Trophoblast cell (in vitro differentiated cells and primary cell): ENCODE measurements around the gene NACC1.
A peak's percentile ranks its signal among the peaks of the same experiment; 100 is the strongest.
"Not testable (repeated sequence)": the region's sequence is repeated elsewhere in the genome, so short reads cannot be mapped to it uniquely, and the experiment has no call there.

Source experiments
- DNase-seq, 2 donors: peaks; one replicate each; pipeline ENCODE4 v3.0.0-alpha.2; 2016
- H2AFZ ChIP-seq: 2 replicates; pipeline ENCODE4 v1.6.1; 2013; ENCODE audit warnings: low read length, moderate library complexity, mild to moderate bottlenecking; ENCODE audit not compliant: insufficient read depth, poor library complexity
- H2AK5ac ChIP-seq: 2 replicates; pipeline ENCODE4 v1.6.1; 2013; ENCODE audit warnings: mild to moderate bottlenecking, low read length
- H2BK120ac ChIP-seq: 2 replicates; pipeline ENCODE4 v1.6.1; 2013; ENCODE audit warnings: low read length, mild to moderate bottlenecking, moderate library complexity; ENCODE audit not compliant: insufficient read depth, poor library complexity
- H2BK12ac ChIP-seq: 2 replicates; pipeline ENCODE4 v1.6.1; 2013; ENCODE audit warnings: mild to moderate bottlenecking, low read length, moderate library complexity
- H2BK5ac ChIP-seq: 2 replicates; pipeline ENCODE4 v1.6.1; 2013; ENCODE audit warnings: low read length, low read depth, moderate library complexity, mild to moderate bottlenecking; ENCODE audit not compliant: poor library complexity
- H3K14ac ChIP-seq: 2 replicates; pipeline ENCODE4 v1.6.1; 2013; ENCODE audit warnings: mild to moderate bottlenecking, low read length
- H3K18ac ChIP-seq: 2 replicates; pipeline ENCODE4 v1.6.1; 2013; ENCODE audit warnings: mild to moderate bottlenecking, low read length
- H3K23ac ChIP-seq: 2 replicates; pipeline ENCODE4 v1.6.1; 2013; ENCODE audit warnings: low read length
- H3K27ac ChIP-seq: 2 replicates; pipeline ENCODE4 v1.5.1; 2013; ENCODE audit warnings: low read depth, mild to moderate bottlenecking, inconsistent platforms, low read length, moderate library complexity
- H3K27me3 ChIP-seq: 2 replicates; pipeline ENCODE4 v1.6.1; 2013; ENCODE audit warnings: inconsistent platforms, mild to moderate bottlenecking, low read length, moderate library complexity; ENCODE audit not compliant: insufficient read depth
- H3K36me3 ChIP-seq, 2 experiments: 1 replicate in 1 of 2; 2 replicates in 1 of 2; pipeline ENCODE4 v1.6.1; 2013; ENCODE audit warnings: low read length in 2 of 2, mild to moderate bottlenecking in 2 of 2, moderate library complexity in 1 of 2; ENCODE audit not compliant: insufficient read depth in 2 of 2, control insufficient read depth in 1 of 2
- H3K4ac ChIP-seq: 2 replicates; pipeline ENCODE4 v1.6.1; 2013; ENCODE audit warnings: low read depth, mild to moderate bottlenecking, low read length, moderate library complexity
- H3K4me1 ChIP-seq, 2 experiments: 1 replicate in 1 of 2; 2 replicates in 1 of 2; pipeline ENCODE4 v1.6.1; 2013; ENCODE audit warnings: low read length in 2 of 2, mild to moderate bottlenecking in 2 of 2, moderate library complexity in 1 of 2; ENCODE audit not compliant: insufficient read depth in 2 of 2, control insufficient read depth in 1 of 2
- H3K4me2 ChIP-seq: 2 replicates; pipeline ENCODE4 v1.6.1; 2013; ENCODE audit warnings: inconsistent platforms, mild to moderate bottlenecking, low read length, moderate library complexity
- H3K4me3 ChIP-seq: 2 replicates; pipeline ENCODE4 v1.5.1; 2013; ENCODE audit warnings: mild to moderate bottlenecking, low read depth, low read length, inconsistent platforms
- H3K79me1 ChIP-seq: one replicate; pipeline ENCODE4 v1.6.1; 2013; ENCODE audit warnings: low read length
- H3K79me2 ChIP-seq: 2 replicates; pipeline ENCODE4 v1.6.1; 2013; ENCODE audit warnings: low read length, mild to moderate bottlenecking; ENCODE audit not compliant: control insufficient read depth, insufficient read depth, poor library complexity
- H3K9ac ChIP-seq: 2 replicates; pipeline ENCODE4 v1.6.1; 2013; ENCODE audit warnings: mild to moderate bottlenecking, low read length
- H3K9me3 ChIP-seq: 2 replicates; pipeline ENCODE4 v1.6.1; 2013; ENCODE audit warnings: low read depth, mild to moderate bottlenecking, control low read depth, inconsistent platforms, low read length; ENCODE audit not compliant: insufficient read depth
- H4K12ac ChIP-seq: 2 replicates; pipeline ENCODE4 v1.6.1; 2013; ENCODE audit warnings: low read depth, mild to moderate bottlenecking, low read length, moderate library complexity
- H4K8ac ChIP-seq: 2 replicates; pipeline ENCODE4 v1.6.1; 2013; ENCODE audit warnings: low read depth, mild to moderate bottlenecking, low read length, moderate library complexity
- H4K91ac ChIP-seq: one replicate; pipeline ENCODE4 v1.6.1; 2013; ENCODE audit warnings: low read depth, mild to moderate bottlenecking, low read length, moderate library complexity
- WGBS: extraction: QIAGEN DNeasy Blood & Tissue Kit; methylation state at CpG from one replicate; pipeline ENCODE4 v1.1.7; 2013; ENCODE audit warnings: missing lambda C conversion rate; ENCODE audit not compliant: insufficient read length, insufficient coverage; ENCODE audit errors: extremely low coverage; 5-methylcytosine and 5-hydroxymethylcytosine counted together

Gene NACC1

DNA sequence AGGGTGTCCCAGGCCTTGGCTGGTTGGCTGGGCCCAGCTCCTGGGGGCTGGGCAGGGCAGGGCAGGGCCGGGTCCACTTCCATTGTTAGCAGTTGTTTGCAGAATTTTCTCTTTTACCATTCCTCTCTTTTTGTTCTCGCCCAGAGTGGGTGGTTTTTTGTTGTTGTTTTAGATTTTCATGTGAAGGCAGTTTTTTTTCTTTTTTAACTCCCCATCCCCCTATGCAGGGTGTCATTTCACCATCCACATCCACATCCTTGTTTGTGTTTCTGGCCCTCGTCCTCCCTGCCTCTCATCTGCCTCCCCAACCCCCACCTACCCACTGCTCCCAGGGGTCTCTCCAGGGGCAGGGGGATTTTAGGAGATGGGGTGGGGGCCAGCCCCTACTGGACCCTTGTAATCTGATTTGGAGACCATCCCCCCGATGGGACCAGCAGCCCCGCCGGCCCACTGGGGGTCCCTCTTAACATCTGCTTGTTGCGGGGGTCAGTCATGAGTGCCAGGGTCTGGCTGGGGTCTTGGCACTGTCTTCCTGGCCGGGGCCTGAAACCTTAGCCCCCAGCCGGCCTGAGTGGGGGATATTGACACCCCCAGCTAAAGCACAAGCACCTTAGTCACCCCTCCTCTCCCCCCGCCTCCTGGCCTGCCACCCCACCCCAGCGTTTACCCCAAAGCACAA lies 21.7 kb downstream of the NACC1 start:
- Histone ChIP-seq H3K23ac (no peak overlapping the region), H3K27me3 (no peaks in the 10 kb centered on the region), H3K79me1 (no peaks in the 10 kb centered on the region), H3K4ac (no peak overlapping the region), H3K9me3 (peaks cover 6% of the 10 kb centered on the region), H2BK120ac (no peak overlapping the region), H3K18ac (no peak overlapping the region), H4K8ac (no peak overlapping the region), H3K4me3 (no peak overlapping the region), H4K12ac (no peak overlapping the region), H3K9ac (no peak overlapping the region), H3K27ac (no peak overlapping the region), H3K4me1 (no peaks in the 10 kb centered on the region), H3K14ac (no peak overlapping the region), H3K36me3 (peaks cover 50 to 62% of the 10 kb centered on the region in 2 experiments), H2AFZ (no peak overlapping the region), H2AK5ac (no peak overlapping the region), H3K4me2 (no peak overlapping the region), H4K91ac (no peak overlapping the region), H3K79me2 (no peaks in the 10 kb centered on the region), H2BK12ac (no peak overlapping the region), H2BK5ac (no peak overlapping the region)
- DNase-seq, result no peak
- no CpG with 5 or more reads among the region's 11 CpGs for WGBS

DNA sequence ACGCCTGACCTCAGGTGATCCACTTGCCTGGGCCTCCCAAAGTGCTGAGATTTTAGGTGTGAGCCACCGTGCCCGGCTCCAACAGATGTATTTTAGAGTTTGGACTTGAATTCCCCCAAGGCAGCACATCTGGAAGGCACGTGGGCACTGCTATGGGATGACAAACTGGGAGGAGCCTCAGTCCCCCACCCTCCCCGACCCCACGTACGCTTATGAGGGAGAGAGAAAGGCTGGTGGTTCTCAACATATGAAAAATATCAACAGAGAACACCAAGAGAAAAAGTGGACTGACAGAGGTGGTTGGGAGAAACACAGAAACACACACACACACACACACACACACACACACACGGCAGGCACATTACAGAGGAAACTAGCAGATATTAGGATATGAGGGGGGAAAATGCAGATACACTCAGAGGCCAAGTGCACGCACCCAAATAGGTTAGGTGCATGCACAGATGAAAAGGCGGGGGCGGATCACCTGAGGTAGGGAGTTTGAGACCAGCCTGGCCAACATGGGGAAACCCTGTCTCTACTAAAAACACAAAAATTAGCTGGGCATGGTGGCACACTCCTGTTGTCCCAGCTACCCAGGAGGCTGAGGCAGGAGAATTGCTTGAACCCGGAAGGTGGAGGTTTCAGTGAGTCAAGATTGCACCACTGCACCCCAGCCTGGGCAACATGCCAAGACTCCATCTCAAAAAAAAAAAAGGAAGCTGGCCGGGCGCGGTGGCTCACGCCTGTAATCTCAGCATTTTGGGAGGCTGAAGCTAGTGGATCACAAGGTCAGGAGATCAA lies 28.9 kb downstream of the NACC1 start:
- H3K27ac ChIP-seq, result no peak overlapping the region
- no peak overlapping the region for H4K12ac ChIP-seq
- H3K79me1 ChIP-seq, result peaks cover 20% of the 10 kb centered on the region
- no peak overlapping the region for H3K4me2 ChIP-seq
- no peak overlapping the region for H3K14ac ChIP-seq
- H3K18ac ChIP-seq, result no peak overlapping the region
- H2AK5ac ChIP-seq, result no peak overlapping the region
- H3K36me3 ChIP-seq, result peaks cover 11 to 14% of the 10 kb centered on the region in 2 experiments
- no peak overlapping the region for H3K4ac ChIP-seq
- WGBS, result no CpG with 5 or more reads among the region's 16 CpGs
- no peak overlapping the region for H3K9ac ChIP-seq
- no peaks in the 10 kb centered on the region for H3K27me3 ChIP-seq
- no peak overlapping the region for H4K8ac ChIP-seq
- H3K4me3 ChIP-seq, result no peak overlapping the region
- H2BK5ac ChIP-seq, result no peak overlapping the region
- peaks cover 1% of the 10 kb centered on the region for H3K9me3 ChIP-seq
- DNase-seq, result peak in 1 of 2 donors; percentile 31
- no peak overlapping the region for H3K23ac ChIP-seq
- peaks cover 19% of the 10 kb centered on the region for H3K79me2 ChIP-seq
- H4K91ac ChIP-seq, result no peak overlapping the region
- no peak overlapping the region for H2BK12ac ChIP-seq
- peaks cover 0 to 3% of the 10 kb centered on the region in 2 experiments for H3K4me1 ChIP-seq
- no peak overlapping the region for H2BK120ac ChIP-seq
- H2AFZ ChIP-seq, result no peak overlapping the region

DNA sequence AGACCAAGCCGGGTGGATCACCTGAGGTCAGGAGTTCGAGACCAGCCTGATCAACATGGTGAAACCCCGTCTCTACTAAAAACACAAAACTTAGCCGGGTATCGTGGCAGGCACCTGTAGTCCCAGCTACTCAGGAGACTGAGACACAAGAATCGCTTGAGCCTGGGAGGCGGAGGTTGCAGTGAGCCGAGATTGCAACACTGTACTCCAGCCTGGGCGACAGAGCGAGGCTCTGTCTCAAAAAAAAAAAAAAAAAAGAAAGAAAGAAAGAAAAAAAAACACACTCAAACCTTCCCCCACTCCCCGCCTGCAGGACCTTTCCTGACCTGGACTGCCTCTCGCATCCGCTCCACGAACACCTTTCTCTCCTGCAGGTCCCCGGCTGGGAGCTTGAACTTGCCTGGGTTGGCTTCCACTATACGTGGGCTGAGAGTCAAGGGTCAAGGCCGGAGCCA lies 31.1 kb downstream of the NACC1 start:
- H3K9me3 ChIP-seq, H3K23ac ChIP-seq, H3K4me1 ChIP-seq, H2AK5ac ChIP-seq, H3K27ac ChIP-seq, H4K12ac ChIP-seq, H2BK5ac ChIP-seq, H2BK12ac ChIP-seq, H2BK120ac ChIP-seq, DNase-seq, H3K9ac ChIP-seq, H3K18ac ChIP-seq, H3K4ac ChIP-seq, H3K27me3 ChIP-seq: not testable (repeated sequence)
- peak overlapping the region; percentile 80 for H4K8ac ChIP-seq
- peak overlapping the region; percentile 34 for H2AFZ ChIP-seq
- peak overlapping the region; percentile 58 for H3K14ac ChIP-seq
- no CpG with 5 or more reads among the region's 17 CpGs for WGBS
- peaks cover 10 to 18% of the 10 kb centered on the region in 2 experiments for H3K36me3 ChIP-seq
- peak overlapping the region; percentile 69 for H4K91ac ChIP-seq
- peaks cover 40% of the 10 kb centered on the region for H3K79me1 ChIP-seq
- peak overlapping the region; percentile 71 for H3K4me2 ChIP-seq
- H3K79me2 ChIP-seq, result peaks cover 39% of the 10 kb centered on the region
- peak overlapping the region; percentile 86 for H3K4me3 ChIP-seq

DNA sequence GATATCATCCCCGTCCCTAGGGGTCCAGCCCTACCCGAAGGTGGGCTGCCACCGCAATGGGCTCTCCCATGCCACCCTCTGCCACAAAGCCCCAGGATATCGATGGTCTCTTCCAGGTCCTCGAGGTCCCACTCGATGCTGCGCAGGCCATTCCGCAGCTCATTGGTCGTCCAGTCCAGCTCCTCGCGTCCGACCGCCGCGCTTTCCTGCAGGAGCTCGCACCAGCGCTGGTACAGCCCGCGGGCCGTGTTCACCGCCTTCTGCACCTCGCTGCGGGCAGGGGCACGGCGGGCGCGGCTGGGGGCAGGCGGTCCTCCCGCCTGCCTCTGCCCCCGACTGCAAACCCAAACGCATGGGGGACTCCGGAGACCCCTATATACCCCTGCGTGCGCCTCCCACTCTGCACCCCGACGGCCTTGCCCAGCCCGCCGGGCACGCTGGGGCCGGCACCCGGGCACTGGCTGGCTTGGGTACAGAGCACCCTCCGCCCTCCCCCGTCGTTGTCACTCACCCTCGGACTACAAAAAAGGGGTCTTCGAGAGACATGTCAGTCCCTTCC lies 31.6 kb downstream of the NACC1 start:
- Histone ChIP-seq H3K4me1 (peaks cover 0 to 3% of the 10 kb centered on the region in 2 experiments), H2AFZ (peak overlapping the region; percentile 34), H3K79me2 (peaks cover 42% of the 10 kb centered on the region), H3K4me2 (peak overlapping the region; percentile 71), H3K9ac (peak overlapping the region; percentile 70), H2BK12ac (no peak overlapping the region), H4K8ac (peak overlapping the region; percentile 80), H3K23ac (no peak overlapping the region), H3K18ac (peak overlapping the region; percentile 61), H3K79me1 (peaks cover 45% of the 10 kb centered on the region), H2AK5ac (no peak overlapping the region), H3K27me3 (no peaks in the 10 kb centered on the region), H3K27ac (no peak overlapping the region), H3K4me3 (peak overlapping the region; percentile 86), H3K9me3 (peaks cover 3% of the 10 kb centered on the region), H4K91ac (peak overlapping the region; percentile 69), H3K14ac (peak overlapping the region; percentile 58), H4K12ac (peak overlapping the region; percentile 59), H2BK5ac (peak overlapping the region; percentile 2), H2BK120ac (peak overlapping the region; percentile 47), H3K4ac (peak overlapping the region; percentile 41), H3K36me3 (peaks cover 5 to 13% of the 10 kb centered on the region in 2 experiments)
- no CpG with 5 or more reads among the region's 46 CpGs for WGBS
- DNase-seq, result peak in 1 of 2 donors; percentile 48
